Mammary epithelial cell (primary cell): ENCODE data around the gene RIOK2.

Experiments
- EZH2 ChIP-seq: IDR thresholded peaks from 2 replicates; pipeline ENCODE4 v1.6.1; 2012; ENCODE audit warnings: low read length, inconsistent platforms, borderline replicate concordance
- TF ChIP-seq, protein P1 (sequence below), 2 donors: IDR thresholded peaks in 1 of 2; conservative IDR thresholded peaks in 1 of 2; 2 replicates each; pipeline ENCODE4 v1.5.1; 2011 to 2012; ENCODE audit warnings: inconsistent platforms in 2 of 2, low read length in 2 of 2, mild to moderate bottlenecking in 2 of 2, control low read depth in 1 of 2, low read depth in 1 of 2; ENCODE audit not compliant: insufficient read depth in 1 of 2; ENCODE audit errors: extremely low read depth in 1 of 2

DNA sequence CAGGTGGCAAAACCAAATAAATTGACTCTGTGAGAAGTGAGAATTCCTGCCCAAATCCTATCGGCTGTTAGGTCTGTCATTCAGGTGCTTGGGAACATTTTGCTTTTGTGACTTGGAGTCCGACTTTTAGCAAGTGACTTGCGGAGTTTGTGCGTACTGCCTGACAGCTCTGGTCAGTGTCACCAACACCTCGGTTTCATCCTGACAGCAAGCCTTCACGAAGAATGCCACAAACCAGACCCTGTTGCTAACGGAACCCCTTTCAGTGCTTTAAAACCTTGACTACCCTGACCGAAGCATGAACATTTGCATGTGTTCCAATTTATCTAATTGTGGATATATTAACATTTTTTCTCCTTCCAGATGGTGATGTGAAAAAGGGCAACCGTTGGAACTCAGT is 67.1 kb downstream of the RIOK2 start:
- TF ChIP-seq, protein P1, sequence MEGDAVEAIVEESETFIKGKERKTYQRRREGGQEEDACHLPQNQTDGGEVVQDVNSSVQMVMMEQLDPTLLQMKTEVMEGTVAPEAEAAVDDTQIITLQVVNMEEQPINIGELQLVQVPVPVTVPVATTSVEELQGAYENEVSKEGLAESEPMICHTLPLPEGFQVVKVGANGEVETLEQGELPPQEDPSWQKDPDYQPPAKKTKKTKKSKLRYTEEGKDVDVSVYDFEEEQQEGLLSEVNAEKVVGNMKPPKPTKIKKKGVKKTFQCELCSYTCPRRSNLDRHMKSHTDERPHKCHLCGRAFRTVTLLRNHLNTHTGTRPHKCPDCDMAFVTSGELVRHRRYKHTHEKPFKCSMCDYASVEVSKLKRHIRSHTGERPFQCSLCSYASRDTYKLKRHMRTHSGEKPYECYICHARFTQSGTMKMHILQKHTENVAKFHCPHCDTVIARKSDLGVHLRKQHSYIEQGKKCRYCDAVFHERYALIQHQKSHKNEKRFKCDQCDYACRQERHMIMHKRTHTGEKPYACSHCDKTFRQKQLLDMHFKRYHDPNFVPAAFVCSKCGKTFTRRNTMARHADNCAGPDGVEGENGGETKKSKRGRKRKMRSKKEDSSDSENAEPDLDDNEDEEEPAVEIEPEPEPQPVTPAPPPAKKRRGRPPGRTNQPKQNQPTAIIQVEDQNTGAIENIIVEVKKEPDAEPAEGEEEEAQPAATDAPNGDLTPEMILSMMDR (conservative IDR thresholded peaks at IDR 0.05 in 1 of 2, IDR thresholded peaks at IDR 0.05 in 1 of 2; ENCODE audit: extremely low read depth in 1 of 2, insufficient read depth in 1 of 2, low read depth in 1 of 2, low read length in 2 of 2): no peak
- TF ChIP-seq EZH2: no peak
